ENCODE measurements around the gene SHISA2.
"Not testable (repeated sequence)": the region's sequence is repeated elsewhere in the genome, so short reads cannot be mapped to it uniquely, and the experiment has no call there.

Gene SHISA2

GRCh38 chr13:26051657-26052311 is at the start of gene SHISA2:
Gene SHISA2, minus strand, starts transcription at chr13:26052016. Its CDS starts 1,041 bp downstream, at chr13:26050975.
- TF ChIP-seq CTCF (conservative IDR thresholded peaks at IDR 0.05), result no peak
- peak within 1 kb of the TSS; percentile 62; the same call in 1 of the 2 replicates for H3K27ac ChIP-seq

GRCh38 chr13:26095846-26096610 is 44.2 kb upstream of the SHISA2 start:
- no peak for TF ChIP-seq CTCF (conservative IDR thresholded peaks at IDR 0.05)
- H3K27ac ChIP-seq, result no peak overlapping the region

- no peak overlapping the region for H3K27ac ChIP-seq
- peak; percentile 65 for TF ChIP-seq CTCF (conservative IDR thresholded peaks at IDR 0.05)
Measured at GRCh38 chr13:26095338-26095737, 43.5 kb upstream of the SHISA2 start.

GRCh38 chr13:26076821-26077220 is 25.0 kb upstream of the SHISA2 start:
- H3K27ac ChIP-seq, result not testable (repeated sequence)

- TF ChIP-seq CTCF (conservative IDR thresholded peaks at IDR 0.05), result no peak
- H3K27ac ChIP-seq, result no peak overlapping the region
Measured at GRCh38 chr13:26075498-26075897, 23.7 kb upstream of the SHISA2 start.

GRCh38 chr13:26074706-26075105 is 22.9 kb upstream of the SHISA2 start:
- H3K27ac ChIP-seq, result no peak overlapping the region
- no peak for TF ChIP-seq CTCF (conservative IDR thresholded peaks at IDR 0.05)

- not testable (repeated sequence) for H3K27ac ChIP-seq
- TF ChIP-seq CTCF (conservative IDR thresholded peaks at IDR 0.05), result peak; percentile 80
Measured at GRCh38 chr13:26072335-26072734, 20.5 kb upstream of the SHISA2 start.

GRCh38 chr13:26071691-26072090 is 19.9 kb upstream of the SHISA2 start:
- H3K27ac ChIP-seq, result no peak overlapping the region
- no peak for TF ChIP-seq CTCF (conservative IDR thresholded peaks at IDR 0.05)

GRCh38 chr13:26069642-26070041 is 17.8 kb upstream of the SHISA2 start:
- not testable (repeated sequence) for H3K27ac ChIP-seq

- H3K27ac ChIP-seq, result peak overlapping the region; percentile 14; the same call in 1 of the 2 replicates
Measured at GRCh38 chr13:26068372-26068771, 16.6 kb upstream of the SHISA2 start.
